Muscle of back (tissue), 11 donors: ENCODE data around the gene FBH1. TPM values are rescaled to one million over a fixed set of nuclear protein-coding genes. Genes with fewer than 3 reads are reported as not detected.
A peak's percentile ranks its signal among the peaks of the same experiment; 100 is the strongest.
"Not testable (repeated sequence)": the region's sequence is repeated elsewhere in the genome, so short reads cannot be mapped to it uniquely, and the experiment has no call there.

Experiments
- DNase-seq, 3 donors: peaks; one replicate each; pipeline versions ENCODE4 v3.0.0 to v3.0.0-alpha.2; 2013
- polyA plus RNA-seq, 10 donors: library from polyadenylated mRNA; unstranded; fragments of 120-200 nt; gene quantifications; one replicate each; pipeline ENCODE4 v1.2.1, GENCODE V29; 2013; ENCODE audit not compliant: insufficient read length in 10 of 10

The FBH1 gene
- polyA plus RNA-seq, 10 donors, result 40.1 to 59.4 (median 46.8) TPM

GRCh38 chr10:5938291-5938690, 48.2 kb downstream of the FBH1 start:
- no peak for DNase-seq

- DNase-seq, result no peak
These were observed 50.8 kb downstream of the FBH1 start for GRCh38 chr10:5940807-5941218.

GRCh38 chr10:5941579-5941978, 51.5 kb downstream of the FBH1 start:
- no peak for DNase-seq

- no peak for DNase-seq
These were observed 52.0 kb downstream of the FBH1 start for GRCh38 chr10:5942001-5942400.

GRCh38 chr10:5942474-5942873, 52.4 kb downstream of the FBH1 start:
- peak in 2 of 3 donors; percentile 33 to 55 for DNase-seq

- peak; percentile 36 to 73 (median 43) for DNase-seq
These were observed 53.5 kb downstream of the FBH1 start for GRCh38 chr10:5943536-5943935.

GRCh38 chr10:5944389-5945189, 54.5 kb downstream of the FBH1 start:
- DNase-seq, result peak; percentile 97 to 98 (median 98)

- no peak for DNase-seq
These were observed 55.1 kb downstream of the FBH1 start for GRCh38 chr10:5945190-5945509.

GRCh38 chr10:5945561-5946418, 55.7 kb downstream of the FBH1 start:
- peak; percentile 86 to 92 (median 87) for DNase-seq

GRCh38 chr10:5946419-5946775, 56.4 kb downstream of the FBH1 start:
- DNase-seq, result not testable (repeated sequence)

GRCh38 chr10:5946786-5947185, 56.7 kb downstream of the FBH1 start:
- no peak for DNase-seq

- DNase-seq, result no peak
These were observed 57.6 kb downstream of the FBH1 start for GRCh38 chr10:5947471-5948207.

- no peak for DNase-seq
These were observed 58.2 kb downstream of the FBH1 start for GRCh38 chr10:5948208-5948585.

GRCh38 chr10:5949009-5949759, 59.1 kb downstream of the FBH1 start:
- peak; percentile 34 to 68 (median 50) for DNase-seq

GRCh38 chr10:5951167-5951711, 61.2 kb downstream of the FBH1 start:
- DNase-seq, result no peak

- no peak for DNase-seq
These were observed 61.8 kb downstream of the FBH1 start for GRCh38 chr10:5951721-5952407.

- DNase-seq, result no peak
These were observed 62.8 kb downstream of the FBH1 start for GRCh38 chr10:5952731-5953385.

- no peak for DNase-seq
These were observed 63.6 kb downstream of the FBH1 start for GRCh38 chr10:5953676-5954075.

GRCh38 chr10:5956146-5956936, 66.3 kb downstream of the FBH1 start:
- DNase-seq, result no peak
